Smooth muscle cell (in vitro differentiated cells): ENCODE data around the gene ZFAND4. TPM values are rescaled to one million over a fixed set of nuclear protein-coding genes. Genes with fewer than 3 reads are reported as not detected.
"Not testable (repeated sequence)": the region's sequence is repeated elsewhere in the genome, so short reads cannot be mapped to it uniquely, and the experiment has no call there.

Experiments used
- DNase-seq: peaks from one replicate; lab custom pipeline; 2025; ENCODE audit not compliant: unreplicated experiment; lab: John Stamatoyannopoulos, UW
- H2AFZ ChIP-seq: fragments of 200-600 bp; sonication (generic); 2 replicates; pipeline ENCODE4 v1.6.0; 2016; ENCODE audit warnings: antibody characterized with exemption, low read depth, mild to moderate bottlenecking
- H3F3A ChIP-seq: fragments of 200-600 bp; sonication (generic); 2 replicates; pipeline ENCODE4 v1.6.0; 2017; ENCODE audit warnings: antibody characterized with exemption, low read depth
- H3K27ac ChIP-seq: fragments of 200-600 bp; sonication (generic); 2 replicates; pipeline ENCODE4 v1.5.1; 2016; ENCODE audit warnings: low read depth, mild to moderate bottlenecking
- H3K27me3 ChIP-seq: fragments of 200-600 bp; sonication (generic); 2 replicates; pipeline ENCODE4 v1.6.1; 2016; ENCODE audit warnings: low read depth, mild to moderate bottlenecking
- H3K36me3 ChIP-seq: fragments of 200-600 bp; sonication (generic); 2 replicates; pipeline ENCODE4 v1.5.1; 2016; ENCODE audit warnings: low read depth
- H3K4me1 ChIP-seq: fragments of 200-600 bp; sonication (generic); 2 replicates; pipeline ENCODE4 v1.5.1; 2016; ENCODE audit warnings: low read depth
- H3K4me2 ChIP-seq: fragments of 200-600 bp; sonication (generic); 2 replicates; pipeline ENCODE4 v1.6.0; 2016; ENCODE audit warnings: mild to moderate bottlenecking
- H3K4me3 ChIP-seq: fragments of 200-600 bp; sonication (generic); 2 replicates; pipeline ENCODE4 v1.5.1; 2016; ENCODE audit warnings: mild to moderate bottlenecking
- H3K79me2 ChIP-seq: fragments of 200-600 bp; sonication (generic); 2 replicates; pipeline ENCODE4 v1.6.0; 2016; ENCODE audit warnings: low read depth, mild to moderate bottlenecking
- H3K9ac ChIP-seq: fragments of 200-600 bp; sonication (generic); 2 replicates; pipeline ENCODE4 v1.6.0; 2016; ENCODE audit warnings: low read depth
- H3K9me3 ChIP-seq: fragments of 200-600 bp; sonication (generic); replicated peaks from 2 replicates; pipeline ENCODE4 v1.5.1; 2016; ENCODE audit warnings: low read depth
- H4K20me1 ChIP-seq: fragments of 200-600 bp; sonication (generic); 2 replicates; pipeline ENCODE4 v1.6.0; 2016; ENCODE audit warnings: low read depth
- WGBS: methylation state at CpG from one replicate; pipeline ENCODE4 v1.1.7; 2016; ENCODE audit warnings: low lambda C conversion rate; 5-methylcytosine and 5-hydroxymethylcytosine counted together
- polyA plus RNA-seq: library from polyadenylated mRNA; unstranded; fragments of >200 nt; fragmentation: Nextera tagmentation; extraction: Ambion mirVana; gene quantifications from 2 replicates; pipeline ENCODE4 v1.2.1, GENCODE V29; 2016
- total RNA-seq: library from RNA; depleted of rRNA; stranded (reverse); fragments of >200 nt; gene quantifications from 2 replicates; pipeline ENCODE4 v1.2.3, GENCODE V29; 2014
- TF ChIP-seq, protein P1 (sequence below): fragments of 200-600 bp; sonication (generic); IDR thresholded peaks from 2 replicates; pipeline ENCODE4 v1.5.1; 2017; ENCODE audit warnings: borderline replicate concordance, mild to moderate bottlenecking, antibody characterized with exemption; ENCODE audit not compliant: insufficient read depth, poor library complexity, severe bottlenecking

ZFAND4 gene
- total and polyA plus RNA-seq, 2 experiments from 2014 or later = 3.6 to 5.0 TPM

DNA sequence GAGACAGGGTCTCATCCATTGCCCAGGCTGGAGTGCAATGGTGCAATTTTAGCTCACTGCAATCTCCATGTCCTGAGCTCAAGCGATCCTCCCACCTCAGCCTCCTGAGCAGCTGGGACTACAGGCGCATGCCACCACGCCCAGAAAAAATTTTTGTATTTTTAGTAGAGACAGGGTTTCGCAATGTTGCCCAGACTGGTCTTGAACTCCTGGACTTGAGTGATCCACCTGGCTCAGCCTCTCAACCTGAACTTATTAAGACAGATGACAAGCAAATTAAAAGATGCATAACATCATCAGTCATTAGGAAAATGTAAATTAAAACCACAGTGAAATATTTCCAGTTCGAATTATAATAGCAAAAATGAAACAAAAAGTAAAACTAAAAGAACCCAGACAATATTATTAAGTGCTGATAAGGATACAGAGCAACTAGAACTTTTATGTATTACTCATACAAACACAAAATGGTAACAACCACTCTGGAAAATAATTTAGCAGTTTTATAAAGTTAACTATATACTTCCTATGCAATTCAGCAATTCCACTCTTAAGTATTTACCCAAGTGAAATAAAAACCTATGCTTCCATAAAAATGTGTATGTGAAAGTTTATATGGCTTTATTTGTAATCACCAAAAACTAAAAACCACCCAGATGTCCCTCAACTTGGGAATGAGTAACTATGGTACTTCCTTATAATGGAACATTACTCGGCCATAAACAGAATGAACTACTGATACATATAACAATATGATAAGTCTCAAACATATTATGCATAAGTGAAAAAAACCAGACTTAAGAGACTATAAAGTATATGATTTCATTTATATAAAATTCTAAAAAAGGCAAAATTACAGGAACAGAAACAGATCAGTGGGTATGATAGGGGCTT is 15.3 kb downstream of the ZFAND4 start:
- no peaks in the 10 kb centered on the region for H3K36me3 ChIP-seq
- H3K9ac ChIP-seq = no peak overlapping the region
- 96% methylated on average over 6 of the region's 6 CpGs for WGBS
- no peaks in the 10 kb centered on the region for H3K79me2 ChIP-seq
- no peak overlapping the region for H3K4me2 ChIP-seq
- H3F3A ChIP-seq = no peaks in the 10 kb centered on the region
- no peaks in the 10 kb centered on the region for H4K20me1 ChIP-seq
- no peak overlapping the region for H3K4me3 ChIP-seq
- no peak overlapping the region for H3K27ac ChIP-seq
- TF ChIP-seq, protein P1, sequence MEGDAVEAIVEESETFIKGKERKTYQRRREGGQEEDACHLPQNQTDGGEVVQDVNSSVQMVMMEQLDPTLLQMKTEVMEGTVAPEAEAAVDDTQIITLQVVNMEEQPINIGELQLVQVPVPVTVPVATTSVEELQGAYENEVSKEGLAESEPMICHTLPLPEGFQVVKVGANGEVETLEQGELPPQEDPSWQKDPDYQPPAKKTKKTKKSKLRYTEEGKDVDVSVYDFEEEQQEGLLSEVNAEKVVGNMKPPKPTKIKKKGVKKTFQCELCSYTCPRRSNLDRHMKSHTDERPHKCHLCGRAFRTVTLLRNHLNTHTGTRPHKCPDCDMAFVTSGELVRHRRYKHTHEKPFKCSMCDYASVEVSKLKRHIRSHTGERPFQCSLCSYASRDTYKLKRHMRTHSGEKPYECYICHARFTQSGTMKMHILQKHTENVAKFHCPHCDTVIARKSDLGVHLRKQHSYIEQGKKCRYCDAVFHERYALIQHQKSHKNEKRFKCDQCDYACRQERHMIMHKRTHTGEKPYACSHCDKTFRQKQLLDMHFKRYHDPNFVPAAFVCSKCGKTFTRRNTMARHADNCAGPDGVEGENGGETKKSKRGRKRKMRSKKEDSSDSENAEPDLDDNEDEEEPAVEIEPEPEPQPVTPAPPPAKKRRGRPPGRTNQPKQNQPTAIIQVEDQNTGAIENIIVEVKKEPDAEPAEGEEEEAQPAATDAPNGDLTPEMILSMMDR = no peak
- H3K4me1 ChIP-seq = peaks cover 11% of the 10 kb centered on the region
- no peak overlapping the region for H2AFZ ChIP-seq
- H3K9me3 ChIP-seq = no peaks in the 10 kb centered on the region
- no peak for DNase-seq
- H3K27me3 ChIP-seq = no peaks in the 10 kb centered on the region

DNA sequence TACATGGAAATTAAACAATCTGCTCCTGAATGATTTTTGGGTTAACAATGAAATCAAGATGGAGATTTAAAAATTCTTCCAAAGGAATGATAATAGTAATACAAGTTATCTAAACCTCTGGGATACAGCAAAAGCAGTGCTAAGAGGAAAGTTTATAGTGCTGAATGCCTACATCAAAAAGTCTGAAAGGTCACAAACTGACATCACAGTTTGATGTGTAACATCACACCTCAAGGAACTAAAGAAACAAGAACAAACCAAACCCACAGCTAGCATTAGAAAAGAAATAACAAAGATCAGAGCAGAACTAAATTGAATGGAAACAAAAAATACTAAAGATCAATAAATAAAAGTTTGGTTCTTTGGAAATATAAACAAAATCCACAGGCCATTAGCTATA is 17.4 kb downstream of the ZFAND4 start:
- H4K20me1 ChIP-seq = no peaks in the 10 kb centered on the region
- no peaks in the 10 kb centered on the region for H3F3A ChIP-seq
- H3K27ac ChIP-seq = no peak overlapping the region
- H3K4me2 ChIP-seq = no peak overlapping the region
- H3K36me3 ChIP-seq = no peaks in the 10 kb centered on the region
- H3K9ac ChIP-seq = no peak overlapping the region
- H3K27me3 ChIP-seq = no peaks in the 10 kb centered on the region
- H3K79me2 ChIP-seq = no peaks in the 10 kb centered on the region
- H3K9me3 ChIP-seq = no peaks in the 10 kb centered on the region
- peaks cover 13% of the 10 kb centered on the region for H3K4me1 ChIP-seq
- TF ChIP-seq, protein P1 = no peak
- H3K4me3 ChIP-seq = no peak overlapping the region
- H2AFZ ChIP-seq = no peak overlapping the region
- DNase-seq = no peak

DNA sequence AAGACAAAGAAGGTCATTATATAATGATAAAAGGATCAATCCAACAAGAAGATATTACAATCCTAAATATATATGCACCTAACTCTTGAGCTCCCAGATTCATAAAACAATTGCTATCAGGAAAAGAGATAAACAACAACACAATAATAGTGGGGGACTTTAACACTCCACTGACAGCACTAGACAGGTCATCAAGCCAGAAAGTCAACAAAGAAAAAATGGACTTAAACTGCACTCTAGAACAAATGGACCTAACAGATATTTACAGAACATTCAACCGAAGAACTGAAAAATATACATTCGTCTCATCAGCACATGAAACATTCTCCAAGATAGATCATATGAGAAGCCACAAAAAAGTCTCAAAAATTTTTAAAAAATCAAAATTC is 17.8 kb downstream of the ZFAND4 start:
- not testable (repeated sequence) for H3K27ac ChIP-seq

DNA sequence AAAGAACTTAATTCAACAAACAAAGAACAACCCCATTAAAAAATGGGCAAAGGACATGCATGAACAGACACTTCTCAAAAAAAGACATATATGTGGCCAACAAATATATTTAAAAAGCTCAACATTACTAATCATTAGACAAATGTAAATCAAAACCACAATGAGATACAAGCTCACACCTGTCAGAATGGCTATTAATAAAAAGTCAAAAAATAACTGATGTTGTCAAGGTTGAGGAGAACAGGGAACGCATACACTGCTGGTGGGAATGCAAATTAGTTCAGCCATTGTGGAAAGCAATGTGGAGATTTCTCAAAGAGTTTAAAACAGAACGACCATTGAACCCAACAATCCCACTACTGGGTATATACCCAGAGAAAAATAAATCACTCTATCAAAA is 19.1 kb downstream of the ZFAND4 start:
- no peak for DNase-seq
- Histone ChIP-seq H3K9ac (no peak overlapping the region), H2AFZ (no peak overlapping the region), H3K9me3 (no peaks in the 10 kb centered on the region), H3K79me2 (no peaks in the 10 kb centered on the region), H3K27me3 (no peaks in the 10 kb centered on the region), H3K27ac (no peak overlapping the region), H3K36me3 (no peaks in the 10 kb centered on the region), H3K4me2 (no peak overlapping the region), H3F3A (no peaks in the 10 kb centered on the region), H3K4me1 (peaks cover 13% of the 10 kb centered on the region), H3K4me3 (no peak overlapping the region), H4K20me1 (no peaks in the 10 kb centered on the region)
- 90% methylated on average over 2 of the region's 2 CpGs for WGBS
- TF ChIP-seq, protein P1 = no peak

More for the DNA sequence above, 17.8 kb downstream of the ZFAND4 start:
- not testable (repeated sequence) for H3K36me3 ChIP-seq, H3K9ac ChIP-seq, H3K4me3 ChIP-seq, DNase-seq, H3K27me3 ChIP-seq, H3F3A ChIP-seq, H3K9me3 ChIP-seq, H2AFZ ChIP-seq, H3K4me2 ChIP-seq, H3K79me2 ChIP-seq, H4K20me1 ChIP-seq
- peaks cover 13% of the 10 kb centered on the region for H3K4me1 ChIP-seq
- WGBS = 92% methylated on average over 2 of the region's 2 CpGs
